Activated CD4-positive, alpha-beta T cell treated with anti-CD3 and anti-CD28 coated beads, Interleukin-2, amount 10 ng/mL, durations not matched to agents 7 days and 5 days (primary cell): Measurements from ENCODE around the gene SRRM3. TPM values are rescaled to one million over a fixed set of nuclear protein-coding genes. Genes with fewer than 3 reads are reported as not detected.
A peak's percentile ranks its signal among the peaks of the same experiment; 100 is the strongest.
"Not testable (repeated sequence)": the region's sequence is repeated elsewhere in the genome, so short reads cannot be mapped to it uniquely, and the experiment has no call there.

Source experiments
- CTCF ChIA-PET: fragments of 350-600 bp; sonication (Branson Sonifier 250); formaldehyde crosslinking; loops from one replicate; lab custom pipeline; 2021; ENCODE audit warnings: antibody characterized with exemption; lab: Charles Lee
- POLR2A ChIA-PET: fragments of 350-600 bp; sonication (Branson Sonifier 250); formaldehyde crosslinking; loops from one replicate; lab custom pipeline; 2021; ENCODE audit warnings: antibody characterized with exemption; lab: Charles Lee
- DNase-seq: peaks from one replicate; pipeline ENCODE4 v3.0.0-alpha.2; 2020
- H3K27ac Mint-ChIP-seq: one replicate; pipeline ENCODE4 v1.8.0; 2021; ENCODE audit warnings: mild to moderate bottlenecking, moderate library complexity, mixed read lengths
- H3K27me3 Mint-ChIP-seq: one replicate; pipeline ENCODE4 v1.8.0; 2021; ENCODE audit warnings: mixed read lengths
- H3K36me3 Mint-ChIP-seq: one replicate; pipeline ENCODE4 v1.8.0; 2021; ENCODE audit warnings: low read depth, mixed read lengths
- H3K4me1 Mint-ChIP-seq: one replicate; pipeline ENCODE4 v1.8.0; 2021; ENCODE audit warnings: mixed read lengths
- H3K4me3 Mint-ChIP-seq: one replicate; pipeline ENCODE4 v1.8.0; 2021; ENCODE audit warnings: mild to moderate bottlenecking, moderate library complexity, mixed read lengths
- H3K9me3 Mint-ChIP-seq: one replicate; pipeline ENCODE4 v1.8.0; 2021; ENCODE audit warnings: mixed read lengths
- total RNA-seq, 2 experiments: library from RNA; stranded (reverse); gene quantifications; one replicate each; pipeline ENCODE4 v1.2.3, GENCODE V29; 2021

SRRM3 gene
- total RNA-seq, 2 experiments from 2014 or later: not detected

- no peak overlapping the region for H3K27ac Mint-ChIP-seq
- H3K9me3 Mint-ChIP-seq: no peaks in the 10 kb centered on the region
- DNase-seq: no peak
- H3K4me1 Mint-ChIP-seq: peaks cover 10% of the 10 kb centered on the region
- CTCF ChIA-PET: interaction anchor here (1.0 to 2.9 kb wide), 3 partner anchors 58 to 78 kb away, joined by 3 to 10 read pairs (median 4); no protein-coding TSS in a partner anchor
- H3K36me3 Mint-ChIP-seq: no peaks in the 10 kb centered on the region
- H3K4me3 Mint-ChIP-seq: no peak overlapping the region
- H3K27me3 Mint-ChIP-seq: peaks cover 29% of the 10 kb centered on the region
- POLR2A ChIA-PET: no interaction called here
Measured at GRCh38 chr7:76236224-76236623, 34.5 kb downstream of the SRRM3 start.

GRCh38 chr7:76238326-76238725, 36.6 kb downstream of the SRRM3 start:
- ChIA-PET POLR2A (no interaction called here), CTCF (no interaction called here)
- Mint-ChIP-seq H3K4me3 (no peak overlapping the region), H3K9me3 (no peaks in the 10 kb centered on the region), H3K27ac (no peak overlapping the region), H3K36me3 (no peaks in the 10 kb centered on the region), H3K4me1 (peaks cover 10% of the 10 kb centered on the region), H3K27me3 (peaks cover 14% of the 10 kb centered on the region)
- DNase-seq: no peak

GRCh38 chr7:76241141-76241540, 39.4 kb downstream of the SRRM3 start:
- no peak overlapping the region for H3K27ac Mint-ChIP-seq
- H3K27me3 Mint-ChIP-seq: peaks cover 2% of the 10 kb centered on the region
- H3K36me3 Mint-ChIP-seq: no peaks in the 10 kb centered on the region
- no peaks in the 10 kb centered on the region for H3K9me3 Mint-ChIP-seq
- POLR2A ChIA-PET: no interaction called here
- CTCF ChIA-PET: interaction anchor here (1.1 kb wide), 1 partner anchor 30 kb away, joined by 3 read pairs; no protein-coding TSS in a partner anchor
- no peaks in the 10 kb centered on the region for H3K4me1 Mint-ChIP-seq
- no peak for DNase-seq
- H3K4me3 Mint-ChIP-seq: no peak overlapping the region

GRCh38 chr7:76242517-76243063, 40.9 kb downstream of the SRRM3 start:
- H3K36me3 Mint-ChIP-seq, H3K9me3 Mint-ChIP-seq, DNase-seq, H3K27ac Mint-ChIP-seq, H3K27me3 Mint-ChIP-seq, H3K4me1 Mint-ChIP-seq, H3K4me3 Mint-ChIP-seq, POLR2A ChIA-PET: not testable (repeated sequence)
- CTCF ChIA-PET: interaction anchor here (0.6 to 1.1 kb wide), 2 partner anchors 29 to 215 kb away, joined by 3 to 4 read pairs; no protein-coding TSS in a partner anchor

- H3K27me3 Mint-ChIP-seq: no peaks in the 10 kb centered on the region
- no peaks in the 10 kb centered on the region for H3K36me3 Mint-ChIP-seq
- H3K4me3 Mint-ChIP-seq: no peak overlapping the region
- ChIA-PET POLR2A (no interaction called here), CTCF (no interaction called here)
- H3K9me3 Mint-ChIP-seq: no peaks in the 10 kb centered on the region
- no peak for DNase-seq
- no peak overlapping the region for H3K27ac Mint-ChIP-seq
- H3K4me1 Mint-ChIP-seq: no peaks in the 10 kb centered on the region
Measured at GRCh38 chr7:76244781-76245391, 43.2 kb downstream of the SRRM3 start.

GRCh38 chr7:76246804-76247389, 45.2 kb downstream of the SRRM3 start:
- Mint-ChIP-seq H3K36me3 (no peaks in the 10 kb centered on the region), H3K27ac (no peak overlapping the region), H3K9me3 (no peaks in the 10 kb centered on the region), H3K4me1 (no peaks in the 10 kb centered on the region), H3K4me3 (no peak overlapping the region), H3K27me3 (no peaks in the 10 kb centered on the region)
- ChIA-PET CTCF (interaction anchor here (1.1 to 1.2 kb wide), 2 partner anchors 8 to 10 kb away, joined by 3 read pairs; no protein-coding TSS in a partner anchor), POLR2A (no interaction called here)
- no peak for DNase-seq

- Mint-ChIP-seq H3K9me3 (no peaks in the 10 kb centered on the region), H3K27ac (no peak overlapping the region), H3K4me1 (no peaks in the 10 kb centered on the region), H3K4me3 (no peak overlapping the region), H3K27me3 (no peaks in the 10 kb centered on the region), H3K36me3 (no peaks in the 10 kb centered on the region)
- POLR2A ChIA-PET: no interaction called here
- CTCF ChIA-PET: no interaction called here
- DNase-seq: no peak
Measured at GRCh38 chr7:76247938-76248337, 46.2 kb downstream of the SRRM3 start.

GRCh38 chr7:76252021-76252420, 50.3 kb downstream of the SRRM3 start:
- no peaks in the 10 kb centered on the region for H3K36me3 Mint-ChIP-seq
- H3K4me3 Mint-ChIP-seq: no peak overlapping the region
- DNase-seq: no peak
- peaks cover 2% of the 10 kb centered on the region for H3K27me3 Mint-ChIP-seq
- POLR2A ChIA-PET: no interaction called here
- CTCF ChIA-PET: no interaction called here
- no peaks in the 10 kb centered on the region for H3K4me1 Mint-ChIP-seq
- no peaks in the 10 kb centered on the region for H3K9me3 Mint-ChIP-seq
- H3K27ac Mint-ChIP-seq: no peak overlapping the region

- Mint-ChIP-seq H3K27me3 (peaks cover 20% of the 10 kb centered on the region), H3K36me3 (no peaks in the 10 kb centered on the region), H3K27ac (no peak overlapping the region), H3K9me3 (no peaks in the 10 kb centered on the region), H3K4me1 (no peaks in the 10 kb centered on the region), H3K4me3 (no peak overlapping the region)
- POLR2A ChIA-PET: no interaction called here
- no peak for DNase-seq
- CTCF ChIA-PET: interaction anchor here (0.7 to 0.9 kb wide), 2 partner anchors 8 to 235 kb away, joined by 3 read pairs; no protein-coding TSS in a partner anchor
Measured at GRCh38 chr7:76254781-76255180, 53.1 kb downstream of the SRRM3 start.

- POLR2A ChIA-PET: interaction anchor here (0.6 kb wide), 1 partner anchor 23 kb away, joined by 3 read pairs; no protein-coding TSS in a partner anchor
- no peak overlapping the region for H3K27ac Mint-ChIP-seq
- H3K4me1 Mint-ChIP-seq: peaks cover 3% of the 10 kb centered on the region
- CTCF ChIA-PET: interaction anchor here (0.7 kb wide), 1 partner anchor 362 kb away, joined by 4 read pairs; no protein-coding TSS in a partner anchor
- no peaks in the 10 kb centered on the region for H3K9me3 Mint-ChIP-seq
- no peak for DNase-seq
- H3K4me3 Mint-ChIP-seq: no peak overlapping the region
- no peaks in the 10 kb centered on the region for H3K36me3 Mint-ChIP-seq
- peaks cover 25% of the 10 kb centered on the region for H3K27me3 Mint-ChIP-seq
Measured at GRCh38 chr7:76257973-76258372, 56.3 kb downstream of the SRRM3 start.

- ChIA-PET CTCF (interaction anchor here (0.6 to 0.9 kb wide), 2 partner anchors 32 to 64 kb away, joined by 3 to 4 read pairs; no protein-coding TSS in a partner anchor), POLR2A (no interaction called here)
- Mint-ChIP-seq H3K27me3 (peaks cover 25% of the 10 kb centered on the region), H3K27ac (no peak overlapping the region), H3K36me3 (no peaks in the 10 kb centered on the region), H3K4me3 (no peak overlapping the region), H3K4me1 (peaks cover 3% of the 10 kb centered on the region), H3K9me3 (no peaks in the 10 kb centered on the region)
- DNase-seq: no peak
Measured at GRCh38 chr7:76259124-76260093, 57.7 kb downstream of the SRRM3 start.

GRCh38 chr7:76260171-76260703, 58.5 kb downstream of the SRRM3 start:
- H3K4me1 Mint-ChIP-seq: peaks cover 3% of the 10 kb centered on the region
- peak; percentile 47 for DNase-seq
- H3K36me3 Mint-ChIP-seq: no peaks in the 10 kb centered on the region
- ChIA-PET POLR2A (no interaction called here), CTCF (interaction anchor here (4.1 kb wide), 1 partner anchor 83 kb away, joined by 24 read pairs; no protein-coding TSS in a partner anchor)
- H3K4me3 Mint-ChIP-seq: no peak overlapping the region
- H3K9me3 Mint-ChIP-seq: no peaks in the 10 kb centered on the region
- peaks cover 25% of the 10 kb centered on the region for H3K27me3 Mint-ChIP-seq
- H3K27ac Mint-ChIP-seq: no peak overlapping the region
